Neural cell (in vitro differentiated cells): ENCODE data around the gene SENP5.

ENCODE experiments used
- RAD21 ChIP-seq: fragments of 450-650 bp; conservative IDR thresholded peaks from 2 replicates; pipeline ENCODE4 v1.6.1; 2014; ENCODE audit warnings: antibody characterized with exemption, mild to moderate bottlenecking, moderate library complexity
- TF ChIP-seq, protein P1 (sequence below): fragments of 450-650 bp; IDR thresholded peaks from 2 replicates; pipeline ENCODE4 v1.5.1; 2014; ENCODE audit warnings: antibody characterized with exemption, mild to moderate bottlenecking, moderate library complexity; ENCODE audit not compliant: poor library complexity, severe bottlenecking

DNA sequence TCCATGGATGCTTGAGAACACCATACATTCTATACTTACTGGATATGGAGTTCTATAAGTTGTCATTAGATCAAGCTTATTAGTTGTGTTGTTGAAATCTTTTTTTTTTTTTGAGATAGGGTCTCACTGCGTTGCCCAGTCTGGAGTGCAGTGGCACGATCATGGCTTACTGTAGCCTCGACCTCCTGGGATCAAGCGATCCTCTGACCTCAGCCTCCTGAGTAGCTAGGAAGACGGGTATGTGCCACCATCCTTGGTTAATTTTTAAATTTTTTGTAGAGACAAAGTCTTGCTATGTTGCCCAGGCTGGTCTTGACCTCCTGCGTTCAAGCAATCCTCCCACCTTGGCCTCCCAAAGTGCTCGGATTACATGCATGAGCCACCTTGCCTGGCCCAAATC lies 87.1 kb downstream of the SENP5 start:
- no peak for TF ChIP-seq RAD21
- TF ChIP-seq, protein P1, sequence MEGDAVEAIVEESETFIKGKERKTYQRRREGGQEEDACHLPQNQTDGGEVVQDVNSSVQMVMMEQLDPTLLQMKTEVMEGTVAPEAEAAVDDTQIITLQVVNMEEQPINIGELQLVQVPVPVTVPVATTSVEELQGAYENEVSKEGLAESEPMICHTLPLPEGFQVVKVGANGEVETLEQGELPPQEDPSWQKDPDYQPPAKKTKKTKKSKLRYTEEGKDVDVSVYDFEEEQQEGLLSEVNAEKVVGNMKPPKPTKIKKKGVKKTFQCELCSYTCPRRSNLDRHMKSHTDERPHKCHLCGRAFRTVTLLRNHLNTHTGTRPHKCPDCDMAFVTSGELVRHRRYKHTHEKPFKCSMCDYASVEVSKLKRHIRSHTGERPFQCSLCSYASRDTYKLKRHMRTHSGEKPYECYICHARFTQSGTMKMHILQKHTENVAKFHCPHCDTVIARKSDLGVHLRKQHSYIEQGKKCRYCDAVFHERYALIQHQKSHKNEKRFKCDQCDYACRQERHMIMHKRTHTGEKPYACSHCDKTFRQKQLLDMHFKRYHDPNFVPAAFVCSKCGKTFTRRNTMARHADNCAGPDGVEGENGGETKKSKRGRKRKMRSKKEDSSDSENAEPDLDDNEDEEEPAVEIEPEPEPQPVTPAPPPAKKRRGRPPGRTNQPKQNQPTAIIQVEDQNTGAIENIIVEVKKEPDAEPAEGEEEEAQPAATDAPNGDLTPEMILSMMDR, result no peak
